Epithelial cell of esophagus (primary cell): ENCODE measurements around the gene MEIS1.
A peak's percentile ranks its signal among the peaks of the same experiment; 100 is the strongest.

Source experiments
- DNase-seq: peaks from one replicate; pipeline ENCODE4 v3.0.0; 2010; ENCODE audit warnings: low read depth
- H3K4me3 ChIP-seq: 2 replicates; pipeline ENCODE4 v1.5.1; 2011; ENCODE audit warnings: mild to moderate bottlenecking, low read length, control low read depth
- CTCF ChIP-seq: IDR thresholded peaks from 2 replicates; pipeline ENCODE4 v1.5.1; 2011; ENCODE audit warnings: low read depth, mild to moderate bottlenecking, low read length, control low read depth, inconsistent platforms; ENCODE audit not compliant: insufficient read depth; ENCODE audit errors: missing control alignments

MEIS1 gene

GRCh38 chr2:66427300-66427699, 7.6 kb upstream of the MEIS1 start:
- peak; percentile 75 for DNase-seq
- H3K4me3 ChIP-seq, result no peak overlapping the region
- no peak for TF ChIP-seq CTCF

- peak; percentile 70 for DNase-seq
- peak; percentile 98 for TF ChIP-seq CTCF
- H3K4me3 ChIP-seq, result no peak overlapping the region
These were observed 5.8 kb upstream of the MEIS1 start for GRCh38 chr2:66428986-66429612.

- H3K4me3 ChIP-seq, result no peak overlapping the region
- TF ChIP-seq CTCF, result no peak
- no peak for DNase-seq
These were observed 5.0 kb upstream of the MEIS1 start for GRCh38 chr2:66429693-66430504.

GRCh38 chr2:66430505-66431273, 4.2 kb upstream of the MEIS1 start:
- H3K4me3 ChIP-seq, result no peak overlapping the region
- TF ChIP-seq CTCF, result no peak
- DNase-seq, result no peak

GRCh38 chr2:66431274-66431642, 3.7 kb upstream of the MEIS1 start:
- H3K4me3 ChIP-seq, result no peak overlapping the region
- TF ChIP-seq CTCF, result no peak
- DNase-seq, result no peak

- H3K4me3 ChIP-seq, result peak overlapping the region; percentile 68
- no peak for DNase-seq
- no peak for TF ChIP-seq CTCF
These were observed 2.9 kb upstream of the MEIS1 start for GRCh38 chr2:66431846-66432587.
